Progenitor cell of endocrine pancreas (in vitro differentiated cells): ENCODE measurements around the gene GDPD5. TPM values are rescaled to one million over a fixed set of nuclear protein-coding genes. Genes with fewer than 3 reads are reported as not detected.

Experiments used
- DNase-seq: peaks from one replicate; pipeline ENCODE4 v3.0.0; 2021; ENCODE audit warnings: low spot score; ENCODE audit not compliant: unreplicated experiment
- H3K27ac Mint-ChIP-seq: 2 replicates; pipeline ENCODE4 v1.8.0; 2021; ENCODE audit warnings: mild to moderate bottlenecking, moderate library complexity, mixed read lengths
- H3K27me3 Mint-ChIP-seq: 2 replicates; pipeline ENCODE4 v1.8.0; 2021; ENCODE audit warnings: mixed read lengths
- H3K36me3 Mint-ChIP-seq: 2 replicates; pipeline ENCODE4 v1.8.0; 2022; ENCODE audit warnings: mixed read lengths; ENCODE audit not compliant: insufficient read depth
- H3K4me1 Mint-ChIP-seq: 2 replicates; pipeline ENCODE4 v1.8.0; 2021; ENCODE audit warnings: low read depth, mixed read lengths
- H3K4me3 Mint-ChIP-seq: 2 replicates; pipeline ENCODE4 v1.8.0; 2021; ENCODE audit warnings: low read depth, mild to moderate bottlenecking, moderate library complexity, mixed read lengths
- H3K9me3 Mint-ChIP-seq: 2 replicates; pipeline ENCODE4 v1.8.0; 2021; ENCODE audit warnings: low read depth, mixed read lengths
- total RNA-seq: library from RNA; stranded (reverse); gene quantifications from 2 replicates; pipeline ENCODE4 v1.2.1, GENCODE V29; 2021
- TF ChIP-seq, protein P1 (sequence below): fragments of 200-600 bp; sonication (generic); IDR thresholded peaks from one replicate; pipeline ENCODE4 v1.5.0; 2021; ENCODE audit warnings: antibody characterized with exemption, mild to moderate bottlenecking; ENCODE audit not compliant: unreplicated experiment

GDPD5 gene
- total RNA-seq, 1 donor from 2014 or later = 32.4 TPM

DNA sequence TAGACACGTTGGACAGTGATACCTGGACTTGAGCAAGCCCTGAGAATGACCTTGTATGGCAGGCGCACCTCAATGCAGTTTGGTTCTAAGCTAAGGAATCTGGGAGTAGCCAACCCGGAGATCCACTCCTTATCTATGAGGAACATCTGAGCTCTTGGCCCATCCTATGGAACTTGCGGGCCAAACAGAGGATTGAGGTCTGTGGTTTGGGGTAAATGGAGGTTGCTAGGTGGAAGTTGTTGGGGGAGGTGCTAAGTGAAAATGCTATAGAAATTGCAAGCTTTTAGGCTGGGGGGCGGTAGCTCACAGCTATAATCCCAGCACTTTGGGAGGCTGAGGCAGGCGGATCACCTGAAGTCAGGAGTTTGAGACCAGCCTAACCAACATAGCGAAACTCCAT lies 8.9 kb downstream of the GDPD5 start:
- H3K4me1 Mint-ChIP-seq = peaks cover 22% of the 10 kb centered on the region
- DNase-seq = no peak
- no peak overlapping the region for H3K4me3 Mint-ChIP-seq
- peaks cover 3% of the 10 kb centered on the region for H3K27me3 Mint-ChIP-seq
- peaks cover 6% of the 10 kb centered on the region for H3K9me3 Mint-ChIP-seq
- H3K27ac Mint-ChIP-seq = no peak overlapping the region
- peaks cover 6% of the 10 kb centered on the region for H3K36me3 Mint-ChIP-seq
- TF ChIP-seq, protein P1, sequence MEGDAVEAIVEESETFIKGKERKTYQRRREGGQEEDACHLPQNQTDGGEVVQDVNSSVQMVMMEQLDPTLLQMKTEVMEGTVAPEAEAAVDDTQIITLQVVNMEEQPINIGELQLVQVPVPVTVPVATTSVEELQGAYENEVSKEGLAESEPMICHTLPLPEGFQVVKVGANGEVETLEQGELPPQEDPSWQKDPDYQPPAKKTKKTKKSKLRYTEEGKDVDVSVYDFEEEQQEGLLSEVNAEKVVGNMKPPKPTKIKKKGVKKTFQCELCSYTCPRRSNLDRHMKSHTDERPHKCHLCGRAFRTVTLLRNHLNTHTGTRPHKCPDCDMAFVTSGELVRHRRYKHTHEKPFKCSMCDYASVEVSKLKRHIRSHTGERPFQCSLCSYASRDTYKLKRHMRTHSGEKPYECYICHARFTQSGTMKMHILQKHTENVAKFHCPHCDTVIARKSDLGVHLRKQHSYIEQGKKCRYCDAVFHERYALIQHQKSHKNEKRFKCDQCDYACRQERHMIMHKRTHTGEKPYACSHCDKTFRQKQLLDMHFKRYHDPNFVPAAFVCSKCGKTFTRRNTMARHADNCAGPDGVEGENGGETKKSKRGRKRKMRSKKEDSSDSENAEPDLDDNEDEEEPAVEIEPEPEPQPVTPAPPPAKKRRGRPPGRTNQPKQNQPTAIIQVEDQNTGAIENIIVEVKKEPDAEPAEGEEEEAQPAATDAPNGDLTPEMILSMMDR = no peak

DNA sequence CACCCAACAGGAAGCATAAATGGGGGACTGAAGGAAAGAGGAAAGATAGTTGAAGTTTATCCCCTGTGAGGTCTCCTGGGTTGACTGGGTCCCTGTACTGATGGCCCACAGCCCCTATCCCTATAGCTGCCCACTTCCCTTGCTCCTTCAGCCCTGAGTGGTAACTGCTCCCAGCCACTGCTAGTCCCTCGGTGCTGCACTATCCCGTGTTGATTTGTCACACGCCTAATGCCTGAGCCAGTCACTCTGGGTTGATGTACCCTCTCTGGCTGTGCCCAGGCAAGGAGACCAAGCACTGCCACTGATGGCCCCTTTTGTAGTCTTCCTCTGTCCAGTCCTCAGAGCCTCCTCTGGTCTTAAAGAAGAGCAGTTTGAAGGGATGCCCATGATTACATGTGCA lies 9.6 kb downstream of the GDPD5 start:
- H3K4me1 Mint-ChIP-seq = peaks cover 22% of the 10 kb centered on the region
- H3K27ac Mint-ChIP-seq = no peak overlapping the region
- peaks cover 6% of the 10 kb centered on the region for H3K36me3 Mint-ChIP-seq
- TF ChIP-seq, protein P1 = no peak
- DNase-seq = no peak
- peaks cover 6% of the 10 kb centered on the region for H3K9me3 Mint-ChIP-seq
- no peaks in the 10 kb centered on the region for H3K27me3 Mint-ChIP-seq
- no peak overlapping the region for H3K4me3 Mint-ChIP-seq

DNA sequence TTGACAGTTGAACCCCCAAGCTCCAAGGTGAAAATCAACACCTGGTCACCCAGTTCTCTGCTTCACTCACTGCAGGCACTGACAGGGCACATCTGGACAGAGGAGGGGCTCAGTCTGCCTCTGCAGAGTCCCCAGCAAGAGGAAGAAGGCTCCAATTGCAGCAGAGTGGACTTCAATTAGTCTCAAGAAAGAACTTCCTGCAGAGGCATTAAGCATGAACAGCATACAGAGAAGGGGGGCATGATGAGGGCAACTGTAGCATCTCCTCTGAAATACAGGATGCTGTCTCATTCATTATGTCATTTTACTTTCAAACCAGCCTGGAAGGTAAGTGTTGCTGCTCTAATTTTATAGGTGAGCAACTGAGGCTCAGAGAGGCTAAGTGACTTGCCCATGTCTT lies 11.1 kb downstream of the GDPD5 start:
- H3K27ac Mint-ChIP-seq = no peak overlapping the region
- TF ChIP-seq, protein P1 = no peak
- H3K9me3 Mint-ChIP-seq = peaks cover 6% of the 10 kb centered on the region
- peaks cover 6% of the 10 kb centered on the region for H3K36me3 Mint-ChIP-seq
- peaks cover 20% of the 10 kb centered on the region for H3K4me1 Mint-ChIP-seq
- H3K4me3 Mint-ChIP-seq = no peak overlapping the region
- no peak for DNase-seq
- no peaks in the 10 kb centered on the region for H3K27me3 Mint-ChIP-seq

DNA sequence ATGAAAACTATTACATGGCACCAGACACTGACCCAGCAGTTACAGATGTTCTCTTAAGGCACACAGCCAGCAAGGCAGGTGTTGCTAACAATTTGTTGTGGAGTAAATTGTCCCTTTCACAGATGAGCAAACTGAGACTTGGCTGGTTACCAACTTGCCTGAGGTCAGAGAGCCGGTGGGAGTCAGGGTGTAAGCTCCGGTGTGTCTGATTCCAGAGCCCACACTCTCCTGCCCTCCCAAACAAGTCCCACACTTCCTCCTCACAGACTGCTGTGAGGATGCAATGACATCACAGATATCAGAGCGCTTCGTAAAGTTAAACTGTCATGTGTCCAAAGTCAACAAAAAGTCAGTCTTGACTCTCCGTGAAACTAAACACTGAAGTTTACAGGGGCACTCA lies 12.5 kb downstream of the GDPD5 start:
- DNase-seq = no peak
- no peak overlapping the region for H3K27ac Mint-ChIP-seq
- no peak overlapping the region for H3K4me3 Mint-ChIP-seq
- peaks cover 12% of the 10 kb centered on the region for H3K4me1 Mint-ChIP-seq
- peaks cover 6% of the 10 kb centered on the region for H3K9me3 Mint-ChIP-seq
- peaks cover 6% of the 10 kb centered on the region for H3K36me3 Mint-ChIP-seq
- TF ChIP-seq, protein P1 = no peak
- H3K27me3 Mint-ChIP-seq = no peaks in the 10 kb centered on the region

DNA sequence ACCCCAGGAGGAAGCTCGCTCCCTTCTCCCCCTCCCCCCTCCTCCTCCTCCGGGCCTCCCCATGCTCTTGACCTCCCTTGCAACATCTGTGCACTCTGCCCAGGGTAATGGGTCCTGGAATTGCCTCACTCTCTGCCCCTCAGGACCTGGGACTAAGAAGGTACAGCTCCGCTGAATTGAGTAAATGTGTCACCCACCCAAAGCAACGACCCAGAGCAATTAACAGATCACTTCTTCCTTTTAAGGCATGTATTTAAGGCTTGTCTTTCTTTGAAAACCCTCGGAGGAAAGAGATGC lies 15.1 kb downstream of the GDPD5 start:
- no peaks in the 10 kb centered on the region for H3K27me3 Mint-ChIP-seq
- TF ChIP-seq, protein P1 = no peak
- H3K36me3 Mint-ChIP-seq = no peaks in the 10 kb centered on the region
- no peak for DNase-seq
- no peaks in the 10 kb centered on the region for H3K4me1 Mint-ChIP-seq
- H3K9me3 Mint-ChIP-seq = no peaks in the 10 kb centered on the region
- H3K27ac Mint-ChIP-seq = no peak overlapping the region
- no peak overlapping the region for H3K4me3 Mint-ChIP-seq
